ENCODE data around the gene FUT8.
"Not testable (repeated sequence)": the region's sequence is repeated elsewhere in the genome, so short reads cannot be mapped to it uniquely, and the experiment has no call there.

FUT8 gene

GRCh38 chr14:65456247-65456646 is 43.7 kb downstream of the FUT8 start:
- DNase-seq = no peak

- DNase-seq = no peak
These were observed 49.2 kb downstream of the FUT8 start for GRCh38 chr14:65461730-65462129.

- peak; percentile 52 for DNase-seq
These were observed 49.9 kb downstream of the FUT8 start for GRCh38 chr14:65462411-65462810.

GRCh38 chr14:65465584-65465983 is 53.1 kb downstream of the FUT8 start:
- no peak for DNase-seq

- DNase-seq = not testable (repeated sequence)
These were observed 55.4 kb downstream of the FUT8 start for GRCh38 chr14:65467926-65468325.

GRCh38 chr14:65469903-65470302 is 57.4 kb downstream of the FUT8 start:
- no peak for DNase-seq

GRCh38 chr14:65470404-65470880 is 57.9 kb downstream of the FUT8 start:
- DNase-seq = no peak

- no peak for DNase-seq
These were observed 58.7 kb downstream of the FUT8 start for GRCh38 chr14:65471038-65471878.

GRCh38 chr14:65472189-65472588 is 59.7 kb downstream of the FUT8 start:
- DNase-seq = no peak

GRCh38 chr14:65476273-65476941 is 63.9 kb downstream of the FUT8 start:
- no peak for DNase-seq

GRCh38 chr14:65476942-65477318 is 64.4 kb downstream of the FUT8 start:
- no peak for DNase-seq

GRCh38 chr14:65478017-65478416 is 65.5 kb downstream of the FUT8 start:
- no peak for DNase-seq

GRCh38 chr14:65478596-65478995 is 66.1 kb downstream of the FUT8 start:
- DNase-seq = peak; percentile 59

- no peak for DNase-seq
These were observed 66.9 kb downstream of the FUT8 start for GRCh38 chr14:65479386-65479785.

- no peak for DNase-seq
These were observed 70.4 kb downstream of the FUT8 start for GRCh38 chr14:65482757-65483438.

GRCh38 chr14:65483647-65484046 is 71.1 kb downstream of the FUT8 start:
- no peak for DNase-seq

GRCh38 chr14:65485516-65485915 is 73.0 kb downstream of the FUT8 start:
- no peak for DNase-seq

- no peak for DNase-seq
These were observed 74.3 kb downstream of the FUT8 start for GRCh38 chr14:65486863-65487262.

- no peak for DNase-seq
These were observed 75.4 kb downstream of the FUT8 start for GRCh38 chr14:65487783-65488494.

GRCh38 chr14:65491274-65491673 is 78.7 kb downstream of the FUT8 start:
- no peak for DNase-seq

- no peak for DNase-seq
These were observed 79.7 kb downstream of the FUT8 start for GRCh38 chr14:65492266-65492665.

- DNase-seq = no peak
These were observed 82.7 kb downstream of the FUT8 start for GRCh38 chr14:65495196-65495595.
